Left cardiac atrium (tissue), 4 donors: ENCODE measurements around the gene CHID1. TPM values are rescaled to one million over a fixed set of nuclear protein-coding genes. Genes with fewer than 3 reads are reported as not detected.

ENCODE experiments used
- ATAC-seq, 2 donors: fragments of 200-7000 bp; cut with Tn5 transposase; one replicate each; pipeline ENCODE4 v1.9.1; 2020; ENCODE audit warnings: mild to moderate bottlenecking in 2 of 2, moderate library complexity in 2 of 2
- DNase-seq: peaks from one replicate; pipeline ENCODE4 v3.0.0-alpha.2; 2020
- intact Hi-C, 2 donors: fragments of 100-400 bp; cut with DNase I; formaldehyde crosslinking; loops; one replicate each; pipeline versions ENCODE4 v1.14.1 to v1.15.1; 2022 to 2023
- total RNA-seq, 2 donors: library from RNA; stranded (reverse); fragmentation: NEBNext Ultra II Directional; extraction: Animal tissue kit (Norgen Biotek cat#: 25700); gene quantifications; one replicate each; pipeline ENCODE4 v1.2.1, GENCODE V29; 2021
- donor health status: DM: no; HTN: yes; CAD: no.
- donor health status: DM: no; HTN: yes; CAD: no; lungs with severe emphysema.
- donor health status: DM: yes; HTN: yes; CAD: no.
- donor health status: Dilated cardiomyopathy.

CHID1 gene
- total RNA-seq, 2 donors from 2014 or later: 58.7 to 64.6 TPM

DNA sequence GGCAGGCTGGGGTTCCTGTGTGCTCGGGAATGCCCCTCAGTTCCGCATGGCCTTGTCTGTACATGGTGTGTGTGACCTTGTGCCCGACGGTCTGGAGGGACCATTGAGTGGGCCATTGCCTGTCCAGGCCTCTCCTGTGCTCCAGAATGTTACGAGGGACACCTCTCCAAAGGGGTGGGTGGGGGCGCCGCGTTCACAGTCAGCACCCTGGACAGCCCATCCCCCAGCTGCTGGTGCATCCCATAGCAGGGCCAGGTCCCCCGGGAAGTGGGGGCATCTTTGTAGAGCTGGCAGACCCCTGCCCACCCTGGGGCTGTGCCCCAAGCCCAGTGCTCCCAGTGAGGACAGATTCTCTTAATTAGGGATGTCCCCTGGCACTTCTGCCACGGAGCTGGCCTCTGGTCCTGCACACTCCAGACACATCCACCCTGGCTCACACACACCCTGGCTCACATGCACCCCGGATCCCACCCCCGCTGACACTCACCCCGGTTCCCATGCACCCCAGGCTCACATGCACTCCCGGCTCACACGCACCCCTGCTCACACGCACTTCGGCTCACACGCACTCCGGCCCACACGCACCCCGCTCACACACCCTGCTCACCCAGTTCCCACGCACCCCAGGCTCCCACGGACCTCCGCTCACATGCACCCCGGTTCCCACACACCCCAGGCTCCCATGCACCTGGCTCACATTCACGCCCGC is 52.4 kb downstream of the CHID1 start:
- no peak for DNase-seq
- intact Hi-C loops: loop anchor here in 1 of 2 donors (10.0 kb wide), 1 partner anchor 187 kb away; no protein-coding TSS in a partner anchor

DNA sequence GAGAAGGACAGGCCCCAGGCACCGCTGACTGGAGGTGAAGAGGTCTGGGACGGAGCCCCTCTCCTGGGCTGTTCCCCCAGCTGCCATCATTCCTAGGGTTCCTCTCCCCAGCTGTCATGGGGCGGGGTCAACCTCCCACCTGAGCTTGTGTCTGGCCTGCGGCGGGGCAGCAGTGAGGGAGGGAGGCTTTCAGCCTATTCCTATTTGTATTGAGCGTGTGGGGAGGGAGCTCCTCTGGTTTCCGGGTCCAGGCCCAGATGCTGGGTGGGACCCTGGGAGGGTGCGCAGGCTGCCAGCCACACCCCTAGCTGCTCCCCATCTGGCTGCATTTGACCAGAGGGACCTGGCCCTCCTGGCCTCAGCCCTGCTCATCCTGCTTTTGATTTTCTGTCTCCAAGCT is 54.2 kb downstream of the CHID1 start:
- intact Hi-C loops: loop anchor here in 1 of 2 donors (10.0 kb wide), 1 partner anchor 188 kb away; no protein-coding TSS in a partner anchor
- ATAC-seq: no peak
- DNase-seq: no peak

More for the DNA sequence above, 52.4 kb downstream of the CHID1 start:
- ATAC-seq: no peak

DNA sequence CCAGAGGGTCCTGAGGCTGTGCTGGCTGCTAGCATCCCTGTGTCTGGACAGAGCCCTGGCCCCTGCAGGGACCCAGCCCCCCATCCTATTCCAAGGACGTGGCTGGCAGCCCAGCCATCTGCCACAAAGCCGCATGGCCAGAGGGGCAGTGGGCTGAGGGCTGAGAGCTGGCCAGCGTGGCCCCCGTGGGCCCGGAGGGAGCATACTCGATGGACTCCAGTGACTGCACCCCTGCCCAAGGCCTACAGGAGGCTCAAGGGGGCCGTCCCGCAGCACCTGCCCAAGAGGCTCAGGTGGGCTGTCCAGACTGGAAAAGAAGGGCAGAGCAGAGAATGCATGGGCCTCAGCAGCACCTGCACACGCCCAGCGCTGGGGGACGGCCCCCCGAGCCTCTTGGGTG is 54.8 kb downstream of the CHID1 start:
- intact Hi-C loops: loop anchor here in 1 of 2 donors (10.0 kb wide), 1 partner anchor 189 kb away; no protein-coding TSS in a partner anchor

DNA sequence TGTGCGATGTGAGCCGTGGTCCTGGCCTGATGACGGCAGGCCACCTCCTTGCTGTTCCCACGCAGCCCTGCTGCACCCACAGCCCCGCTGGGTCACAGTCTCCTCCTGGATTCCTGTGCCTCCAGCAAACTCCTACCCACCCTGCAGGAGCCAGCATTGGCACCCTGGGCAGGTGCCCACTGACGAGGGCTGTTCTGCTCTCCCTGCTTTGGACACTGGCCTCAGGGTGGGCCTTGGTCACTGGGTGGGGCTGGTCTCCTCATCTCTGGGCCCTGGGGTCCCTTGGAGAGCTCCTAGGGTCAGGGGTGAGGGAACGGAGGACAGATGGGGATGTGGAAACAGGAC is 55.3 kb downstream of the CHID1 start:
- intact Hi-C loops: loop anchor here in 1 of 2 donors (10.0 kb wide), 1 partner anchor 189 kb away; no protein-coding TSS in a partner anchor

More for the DNA sequence above, 54.8 kb downstream of the CHID1 start:
- ATAC-seq (no peak), DNase-seq (no peak)

DNA sequence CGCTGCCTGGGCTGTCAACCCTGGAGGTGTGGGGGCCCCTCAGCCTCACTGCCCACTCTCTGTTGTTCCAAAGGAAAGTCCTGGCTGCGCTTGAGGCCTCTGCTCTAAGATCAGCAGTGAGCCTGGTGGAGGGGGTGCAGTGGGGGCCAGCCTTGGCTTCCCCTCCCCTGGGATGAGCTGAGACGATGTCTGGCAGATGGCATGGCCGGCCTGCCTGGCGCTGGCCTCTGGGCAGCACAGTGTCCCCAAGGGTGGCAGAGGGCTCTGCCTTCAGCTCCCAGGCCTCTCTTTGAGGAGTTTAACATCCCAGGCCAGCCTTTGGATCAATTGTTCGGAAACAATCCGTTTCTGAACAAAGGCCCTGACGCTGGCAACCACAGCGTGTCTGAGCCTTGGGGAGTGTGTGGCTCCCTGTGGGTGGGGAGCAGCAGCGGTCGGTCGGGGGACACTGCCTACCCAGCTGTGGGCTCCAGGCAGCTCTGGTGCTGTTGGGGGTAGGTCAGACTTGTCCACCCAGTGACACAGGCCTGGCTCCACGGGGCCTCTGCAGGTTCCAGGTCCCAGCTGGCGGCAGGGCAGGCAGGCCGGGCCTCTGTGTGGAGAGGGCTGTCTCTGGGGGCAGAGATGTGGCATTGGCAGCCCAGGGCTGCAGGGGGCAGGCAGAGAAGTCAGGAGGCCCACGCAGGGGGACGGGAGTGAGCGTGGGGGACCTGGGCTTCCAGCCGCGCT is 55.8 kb downstream of the CHID1 start:
- intact Hi-C loops: loop anchor here in 1 of 2 donors (10.0 kb wide), 1 partner anchor 190 kb away; no protein-coding TSS in a partner anchor
- DNase-seq (no peak), ATAC-seq (no peak)

More for the DNA sequence above, 55.3 kb downstream of the CHID1 start:
- no peak for ATAC-seq
- no peak for DNase-seq

DNA sequence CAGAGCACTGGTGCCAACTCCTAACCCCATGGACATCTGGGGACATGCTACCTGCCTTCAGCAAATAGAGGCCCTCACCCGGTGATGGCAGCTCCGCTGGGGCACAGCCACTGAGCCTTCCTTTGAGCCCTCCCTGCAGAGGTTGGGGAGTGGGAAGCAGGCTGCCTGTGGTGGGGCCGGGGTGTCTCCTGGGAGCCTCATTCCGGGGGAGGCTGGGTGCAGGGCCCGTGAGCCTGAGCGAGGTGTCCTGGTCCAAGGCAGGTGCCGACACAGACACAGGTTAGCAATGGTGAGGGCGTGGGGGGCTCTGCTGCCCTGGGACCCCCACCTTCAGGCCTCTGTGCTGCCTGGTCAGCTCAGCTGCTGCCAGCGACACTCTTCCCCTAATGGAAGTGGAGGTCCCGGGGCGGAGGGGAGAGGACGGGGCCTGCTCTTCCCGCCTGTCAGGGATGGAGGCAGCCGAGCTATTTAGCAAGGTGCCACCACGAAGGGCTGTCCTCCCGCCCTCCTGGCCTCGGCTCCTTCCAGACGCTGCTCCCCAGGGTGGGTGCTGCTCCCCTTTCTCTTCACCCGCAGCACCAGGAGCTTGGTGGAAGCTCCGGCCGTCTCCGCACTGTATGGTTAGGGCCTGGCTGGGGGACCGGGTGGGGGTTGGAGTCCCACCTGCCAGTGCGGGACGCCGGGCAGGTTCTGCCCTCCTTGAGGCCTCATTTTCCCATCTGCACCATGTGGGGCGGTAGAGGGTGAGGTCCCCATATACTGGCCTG is 56.7 kb downstream of the CHID1 start:
- DNase-seq: no peak
- intact Hi-C loops: loop anchor here in 1 of 2 donors (10.0 kb wide), 1 partner anchor 191 kb away; no protein-coding TSS in a partner anchor
- ATAC-seq: no peak

DNA sequence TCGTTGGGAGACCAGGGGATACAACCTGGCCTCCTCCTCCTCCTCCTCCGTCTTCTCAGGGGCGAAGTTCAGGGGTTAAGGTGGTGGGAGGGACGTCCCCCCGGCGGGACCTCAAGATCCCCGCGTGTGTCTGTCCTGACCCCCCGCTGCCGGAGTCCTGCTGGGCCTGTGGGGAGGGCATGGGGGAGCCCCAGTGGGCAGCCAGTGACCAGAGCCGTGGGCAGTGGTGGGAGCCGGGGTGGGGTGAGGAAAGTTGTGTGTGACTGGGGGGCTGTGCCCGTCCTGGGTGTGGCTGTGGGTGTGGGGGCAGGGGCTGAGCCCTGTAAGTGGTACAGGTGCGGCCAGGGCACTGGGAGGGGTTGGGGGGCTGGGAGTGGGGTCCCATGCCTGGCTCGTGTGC is 57.8 kb downstream of the CHID1 start:
- ATAC-seq (no peak), DNase-seq (no peak)
- intact Hi-C loops: loop anchor here in 1 of 2 donors (10.0 kb wide), 1 partner anchor 192 kb away; no protein-coding TSS in a partner anchor

DNA sequence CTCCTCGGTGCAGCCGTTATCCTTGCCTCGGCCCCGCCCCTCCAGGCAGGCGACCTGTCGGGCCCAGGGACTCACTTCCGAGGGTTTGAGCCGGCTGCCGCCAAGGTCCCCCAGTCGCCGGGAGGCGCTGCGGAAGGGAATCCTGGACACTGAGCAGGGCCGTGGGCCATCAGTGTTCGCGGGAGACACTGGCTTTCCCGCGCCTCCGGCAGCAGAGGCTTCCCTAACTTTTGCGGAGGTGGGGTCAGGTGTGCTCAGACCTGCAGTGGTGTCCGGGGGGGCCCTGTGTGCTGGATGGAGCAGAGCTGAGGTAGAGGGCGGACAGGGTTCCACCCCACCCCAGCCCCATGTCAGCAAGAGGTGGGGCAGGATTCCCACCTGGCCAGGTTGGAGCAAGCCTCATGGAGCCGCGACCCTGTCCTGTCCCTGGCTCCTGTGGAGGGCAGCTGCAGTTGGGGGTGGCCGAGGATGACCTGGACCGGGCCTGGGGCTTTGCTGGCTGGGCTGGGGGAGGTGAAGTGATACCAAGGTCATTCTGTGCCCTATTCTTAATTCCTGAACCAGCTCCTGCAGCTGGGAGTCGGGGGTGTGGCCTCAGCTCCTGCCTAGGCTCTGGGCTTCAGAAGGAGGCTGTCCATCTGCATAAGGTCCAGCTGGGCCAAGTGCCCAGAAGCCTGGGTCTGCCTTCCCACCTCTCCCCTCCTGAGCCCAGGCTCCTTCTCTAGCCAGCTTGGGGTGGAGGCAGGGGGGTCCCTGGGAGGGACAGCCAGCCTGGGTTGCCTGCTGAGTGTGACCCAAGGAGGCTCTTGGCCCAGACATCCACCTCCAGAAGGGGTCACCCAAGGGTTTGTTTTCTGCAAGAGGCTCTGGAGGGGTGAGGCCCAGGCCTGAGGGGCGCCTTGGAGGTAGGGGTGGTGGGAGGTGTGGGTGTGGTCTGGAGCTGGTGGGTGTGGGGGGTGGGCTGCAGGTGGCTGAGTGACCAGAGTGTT is 59.5 kb downstream of the CHID1 start:
- DNase-seq: no peak
- intact Hi-C loops: loop anchor here in 1 of 2 donors (10.0 kb wide), 1 partner anchor 194 kb away; no protein-coding TSS in a partner anchor
- no peak for ATAC-seq

DNA sequence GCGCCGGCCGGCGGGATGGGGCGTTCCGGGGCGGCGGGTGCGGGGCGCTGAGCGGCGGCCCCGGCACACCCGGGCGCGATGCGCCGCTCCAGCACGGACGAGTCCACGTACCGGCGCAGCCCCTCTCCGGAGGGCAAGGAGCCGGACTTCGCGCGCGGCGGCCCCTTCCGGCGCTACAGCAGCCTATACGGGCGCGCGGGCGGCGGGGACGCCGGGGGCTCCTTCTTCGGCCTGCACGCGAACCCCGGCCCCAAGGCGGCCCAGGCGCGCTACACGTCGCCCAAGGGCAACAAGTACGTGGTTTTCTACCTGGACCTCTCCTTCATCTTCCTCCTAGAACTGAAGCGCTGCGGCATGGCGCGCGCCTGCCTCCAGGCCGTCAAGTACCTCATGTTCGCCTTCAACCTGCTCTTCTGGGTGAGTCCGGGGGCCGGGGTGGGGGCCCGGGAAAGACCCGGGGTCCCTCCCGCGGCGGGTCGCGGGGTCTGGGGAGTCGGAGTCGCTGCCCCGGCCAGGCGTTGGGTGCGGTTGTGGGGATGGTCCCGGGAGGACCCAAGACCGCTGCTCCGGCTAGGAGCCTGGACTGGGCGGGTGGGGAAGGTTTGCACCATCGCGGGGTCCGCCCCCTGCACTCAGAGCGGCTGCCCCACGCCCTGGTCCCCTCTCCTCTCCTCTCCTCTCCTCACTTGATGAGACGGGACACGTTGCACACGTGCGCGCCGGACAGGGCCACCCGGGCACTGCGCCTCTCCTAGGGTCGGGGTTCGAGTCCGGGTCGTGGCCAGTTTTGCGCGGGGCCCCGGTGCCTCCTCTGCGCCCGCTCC is 60.4 kb downstream of the CHID1 start:
- intact Hi-C loops: loop anchor here (5.0 to 10.0 kb wide), 2 partner anchors 195 to 202 kb away; no protein-coding TSS in a partner anchor
- ATAC-seq: no peak
- no peak for DNase-seq

DNA sequence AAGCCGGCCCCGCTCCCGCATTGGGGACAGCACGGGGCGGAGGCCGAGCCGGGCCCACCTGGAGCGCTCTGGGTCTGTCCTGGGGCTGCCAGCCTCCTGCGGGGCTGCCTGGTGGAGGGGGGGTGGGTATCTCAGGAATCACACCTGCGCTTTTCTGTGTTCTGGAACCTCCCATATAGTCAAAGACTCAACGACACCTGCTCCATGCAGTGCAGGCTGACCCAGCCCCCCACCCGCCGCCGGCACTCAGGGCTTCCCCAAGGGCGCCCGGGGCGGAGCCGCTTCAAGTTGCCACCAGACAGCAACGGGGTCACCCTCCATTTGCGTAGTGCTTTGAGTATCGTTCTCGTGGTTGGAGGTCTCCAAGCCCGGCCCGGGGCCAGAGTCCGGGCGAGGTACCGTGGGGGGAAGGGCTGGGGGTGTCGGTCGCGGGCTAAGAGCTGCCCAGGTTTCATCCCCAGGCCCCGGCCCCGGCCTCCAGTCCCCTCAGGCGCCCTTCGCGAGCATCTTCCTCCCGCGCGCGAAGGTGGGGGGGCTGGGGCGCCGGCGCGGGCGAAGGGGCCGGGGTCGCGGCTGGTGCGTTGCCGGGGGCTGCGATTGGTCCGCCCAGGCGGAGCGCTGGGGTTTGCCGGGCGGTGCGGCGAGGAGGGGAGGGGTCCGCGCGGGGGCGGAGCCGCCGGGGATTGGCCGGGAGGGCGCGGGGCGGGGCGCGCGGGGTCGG is 61.3 kb downstream of the CHID1 start:
- intact Hi-C loops: loop anchor here in 1 of 2 donors (5.0 kb wide), 1 partner anchor 203 kb away; no protein-coding TSS in a partner anchor
- DNase-seq: no peak
- peak in 1 of 2 donors; percentile 2 for ATAC-seq

DNA sequence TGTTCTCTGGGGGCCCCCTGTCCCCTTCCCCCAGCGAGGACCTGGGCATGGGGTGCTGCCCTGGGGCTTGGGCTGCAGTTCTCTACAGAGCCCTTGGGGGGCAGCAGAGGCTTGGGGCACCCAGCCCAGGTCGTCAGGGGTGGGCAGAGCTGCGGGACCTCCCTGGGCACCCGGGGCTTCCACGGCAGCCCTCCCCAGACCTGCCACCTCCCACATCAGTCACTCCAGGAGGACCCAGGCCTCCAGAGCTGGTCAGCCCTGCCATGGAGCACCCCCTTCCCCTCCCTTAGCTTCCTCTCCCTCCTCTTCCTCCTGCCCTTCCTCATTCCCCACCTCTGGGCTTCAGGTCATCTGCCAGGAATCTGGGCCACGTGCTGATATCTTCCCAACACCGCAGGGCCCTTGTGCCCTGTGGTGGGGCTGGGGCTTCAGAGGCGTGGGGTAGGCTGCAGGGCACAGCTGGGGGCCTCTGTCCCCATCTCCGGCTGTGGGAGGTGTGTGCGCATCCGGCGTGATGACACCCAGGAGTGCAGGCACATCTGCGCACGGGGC is 62.2 kb downstream of the CHID1 start:
- intact Hi-C loops: loop anchor here in 1 of 2 donors (5.0 kb wide), 1 partner anchor 204 kb away; no protein-coding TSS in a partner anchor
- DNase-seq: peak; percentile 67
- ATAC-seq: peak in 1 of 2 donors; percentile 11

DNA sequence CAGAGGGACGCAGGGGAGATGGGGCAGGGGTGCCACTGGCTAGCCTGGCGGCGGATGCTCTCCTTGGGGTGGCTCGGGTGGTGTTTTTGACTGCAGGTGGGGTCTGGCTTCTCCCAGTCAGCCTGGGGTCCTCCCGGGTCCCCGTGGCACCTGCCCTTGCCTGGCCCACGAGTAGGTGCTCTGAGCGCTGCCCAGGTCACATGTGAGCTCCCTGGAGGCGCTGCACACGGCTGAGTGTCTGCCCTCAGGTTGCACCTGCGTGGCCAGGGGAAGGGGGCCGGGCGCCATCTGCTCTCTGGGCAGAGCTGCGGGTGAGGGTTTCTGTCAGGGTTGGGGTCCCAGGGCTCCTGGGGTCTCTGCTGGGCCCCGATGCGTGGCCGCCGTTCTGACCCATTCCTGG is 62.7 kb downstream of the CHID1 start:
- ATAC-seq (no peak), DNase-seq (no peak)
- intact Hi-C loops: loop anchor here in 1 of 2 donors (5.0 kb wide), 1 partner anchor 204 kb away; no protein-coding TSS in a partner anchor

DNA sequence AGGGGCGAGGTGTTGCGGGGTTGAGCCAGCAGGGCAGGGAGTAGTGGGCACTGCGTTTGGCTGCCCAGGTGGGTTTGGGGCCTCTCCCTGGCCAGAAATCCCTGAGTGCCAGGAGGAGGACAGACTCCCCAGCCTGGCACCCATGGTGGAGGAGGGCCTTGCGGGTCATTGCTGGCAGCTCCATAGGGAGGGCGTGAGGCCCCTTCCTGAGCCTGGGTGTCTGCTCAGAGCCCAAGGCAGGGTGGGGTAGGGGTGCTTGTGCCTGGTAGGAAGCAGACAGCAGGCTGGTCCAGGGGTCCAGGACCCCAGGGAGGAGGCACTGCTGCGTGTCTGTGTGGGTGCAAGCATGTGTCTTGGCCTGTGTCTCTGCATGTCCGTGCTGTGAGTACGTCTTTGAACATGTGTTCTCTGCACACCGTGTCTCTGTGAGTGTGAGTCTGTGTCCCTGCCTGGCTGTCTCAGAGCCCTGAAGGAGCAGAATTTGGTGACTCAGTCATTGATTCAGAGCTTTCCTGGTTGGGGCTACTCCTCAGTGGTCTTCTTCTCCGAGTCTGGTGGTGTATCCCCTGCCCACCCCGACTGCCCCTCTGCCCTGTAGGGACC is 64.0 kb downstream of the CHID1 start:
- ATAC-seq (no peak), DNase-seq (no peak)
- intact Hi-C loops: loop anchor here in 1 of 2 donors (5.0 kb wide), 1 partner anchor 206 kb away; no protein-coding TSS in a partner anchor

DNA sequence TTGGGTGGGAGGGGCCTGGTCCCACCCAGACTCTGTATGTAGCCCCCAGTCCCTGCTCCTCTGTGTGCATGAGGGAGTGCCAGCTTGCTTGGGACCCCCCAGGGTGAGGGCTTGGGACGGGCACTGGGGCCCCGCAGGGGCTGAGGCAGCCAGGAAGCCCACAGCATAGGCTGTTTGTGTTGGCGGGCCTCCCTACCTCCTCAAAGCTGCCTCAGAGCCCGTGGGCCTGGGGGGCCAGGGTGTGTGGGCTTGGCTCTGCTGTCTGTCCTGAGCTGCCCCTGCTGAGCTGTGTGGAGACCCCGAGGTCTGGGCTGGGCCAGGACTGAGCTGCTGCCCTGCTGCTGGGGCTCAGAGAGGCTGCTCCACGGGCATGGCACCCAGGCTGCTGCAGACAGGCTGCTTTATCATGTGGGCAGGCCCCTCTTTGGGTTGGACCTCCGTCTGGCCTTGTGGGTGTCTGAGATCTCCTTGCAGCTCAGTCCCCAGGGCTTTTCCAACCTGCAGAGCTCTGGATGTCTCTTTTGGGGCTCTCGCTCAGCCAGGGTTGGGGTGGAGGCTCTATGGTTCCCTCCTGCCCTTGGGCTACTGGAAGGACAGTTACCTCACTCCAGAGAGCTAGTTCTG is 64.6 kb downstream of the CHID1 start:
- intact Hi-C loops: loop anchor here in 1 of 2 donors (5.0 kb wide), 1 partner anchor 206 kb away; no protein-coding TSS in a partner anchor
- DNase-seq: no peak

More for the DNA sequence above, 64.6 kb downstream of the CHID1 start:
- ATAC-seq: no peak
